Measurements from ENCODE around the gene LSM7.

Gene LSM7

GRCh38 chr19:2328401-2329148 is at the start of gene LSM7, which contains the start of gene SPPL2B:
LSM7 (minus strand) TSS chr19:2328586; CDS start chr19:2328566, 20 bp downstream.
SPPL2B (plus strand) TSS chr19:2328684; CDS start chr19:2328710, 26 bp downstream.
- peak; percentile 91 for DNase-seq (ENCODE audit: low read depth)

DNA sequence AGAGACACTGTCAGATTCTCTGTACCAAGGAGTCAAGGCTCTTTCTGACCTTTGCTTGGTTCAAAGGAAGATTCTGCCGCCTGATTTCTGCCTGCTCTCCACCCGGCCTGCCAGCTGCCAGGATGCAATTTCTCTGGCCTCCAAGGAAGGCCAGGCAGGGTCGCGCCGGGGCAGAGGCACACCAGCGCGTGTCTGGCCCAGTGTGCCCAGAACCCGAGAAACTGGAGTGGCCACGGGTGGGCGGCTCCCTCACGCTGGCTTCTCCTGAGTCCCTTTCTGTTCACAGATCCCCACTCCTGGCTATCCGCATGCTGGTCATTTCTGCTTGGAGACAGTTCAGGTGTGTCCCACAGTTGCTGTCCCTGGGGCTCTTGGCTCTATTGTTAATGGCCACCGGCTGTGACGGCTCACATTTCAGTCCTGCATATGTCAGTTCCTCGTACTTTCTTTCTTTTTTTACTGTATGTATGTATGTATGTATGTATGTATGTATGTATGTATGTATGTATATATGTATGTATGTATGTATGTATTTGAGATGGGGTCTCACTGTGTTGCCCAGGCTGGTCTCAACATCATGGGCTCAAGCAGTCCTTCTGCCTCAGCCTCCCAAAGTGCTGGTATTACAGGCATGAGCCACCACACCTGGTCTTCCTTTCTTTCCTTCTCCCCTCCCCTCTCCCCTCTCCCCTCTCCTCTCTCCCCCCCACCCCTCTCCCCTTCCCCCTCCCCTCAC is 48.6 kb upstream of the LSM7 start:
- no peak for DNase-seq (ENCODE audit: low read depth)

GRCh38 chr19:2375353-2376121 is 47.2 kb upstream of the LSM7 start:
- DNase-seq (ENCODE audit: low read depth), result no peak

DNA sequence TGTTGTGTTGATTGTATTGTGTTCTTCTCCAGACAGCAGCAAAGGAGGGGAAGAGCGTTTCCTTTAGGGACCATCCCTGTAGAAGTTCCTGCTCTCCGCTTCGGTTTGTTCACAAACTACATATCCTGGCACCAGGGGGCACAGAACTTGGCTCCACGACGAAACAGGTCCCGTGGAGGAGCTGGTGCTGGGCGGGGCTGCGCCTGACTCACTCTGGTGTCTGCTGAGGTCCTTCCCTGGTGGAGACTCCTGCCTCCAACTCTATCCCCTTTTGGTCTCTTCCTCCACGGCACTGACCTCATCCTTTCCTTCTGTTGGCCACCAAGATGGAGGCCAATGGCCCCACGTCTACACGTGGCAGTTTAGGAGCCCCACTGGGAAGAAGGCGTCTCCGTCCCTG is 46.4 kb upstream of the LSM7 start:
- no peak for DNase-seq (ENCODE audit: low read depth)

DNA sequence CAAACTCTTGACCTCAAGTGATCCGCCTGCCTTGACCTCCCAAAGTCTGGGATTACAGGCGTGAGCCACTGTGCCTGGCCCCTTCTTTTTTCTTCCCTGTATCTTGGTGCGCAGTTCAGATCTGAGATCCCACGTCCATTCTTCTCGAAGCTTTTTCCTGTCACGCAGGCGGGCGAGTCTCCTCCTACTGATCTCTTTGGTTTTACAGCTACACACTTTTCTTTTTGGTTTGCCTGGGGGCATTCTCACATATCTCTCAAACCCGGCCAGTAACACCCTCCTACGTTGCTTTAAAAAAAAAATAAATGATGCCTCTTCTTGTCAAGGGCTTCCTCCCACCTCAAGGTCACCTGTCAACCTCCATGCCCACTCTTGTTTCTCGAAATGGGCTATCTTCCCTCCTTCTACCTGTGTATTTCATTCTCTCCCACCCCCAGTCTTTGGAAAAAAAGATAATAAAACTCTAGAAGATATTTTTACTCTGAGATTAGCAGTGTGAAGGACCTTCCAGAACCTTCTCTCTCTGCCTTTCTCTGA is 43.8 kb upstream of the LSM7 start:
- no peak for DNase-seq (ENCODE audit: low read depth)

DNA sequence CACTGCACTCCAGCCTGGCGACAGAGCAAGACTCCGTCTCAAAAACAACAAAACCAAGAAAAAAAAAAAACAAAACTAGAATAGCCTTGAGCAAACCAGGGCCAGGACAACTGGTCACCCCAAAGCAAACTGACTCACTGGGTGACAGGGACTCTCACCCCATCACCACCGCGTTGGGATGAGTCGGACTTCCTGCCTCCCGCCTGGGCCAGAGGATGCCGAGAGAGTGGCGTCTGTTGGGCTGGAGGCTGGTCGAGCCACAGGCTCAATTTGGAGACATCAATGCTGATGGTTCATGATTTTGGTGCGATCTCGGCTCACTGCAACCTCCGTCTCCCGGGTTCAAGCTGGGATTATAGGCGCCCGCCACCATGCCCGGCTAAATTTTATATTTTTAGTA is 43.3 kb upstream of the LSM7 start:
- DNase-seq (ENCODE audit: low read depth), result no peak

DNA sequence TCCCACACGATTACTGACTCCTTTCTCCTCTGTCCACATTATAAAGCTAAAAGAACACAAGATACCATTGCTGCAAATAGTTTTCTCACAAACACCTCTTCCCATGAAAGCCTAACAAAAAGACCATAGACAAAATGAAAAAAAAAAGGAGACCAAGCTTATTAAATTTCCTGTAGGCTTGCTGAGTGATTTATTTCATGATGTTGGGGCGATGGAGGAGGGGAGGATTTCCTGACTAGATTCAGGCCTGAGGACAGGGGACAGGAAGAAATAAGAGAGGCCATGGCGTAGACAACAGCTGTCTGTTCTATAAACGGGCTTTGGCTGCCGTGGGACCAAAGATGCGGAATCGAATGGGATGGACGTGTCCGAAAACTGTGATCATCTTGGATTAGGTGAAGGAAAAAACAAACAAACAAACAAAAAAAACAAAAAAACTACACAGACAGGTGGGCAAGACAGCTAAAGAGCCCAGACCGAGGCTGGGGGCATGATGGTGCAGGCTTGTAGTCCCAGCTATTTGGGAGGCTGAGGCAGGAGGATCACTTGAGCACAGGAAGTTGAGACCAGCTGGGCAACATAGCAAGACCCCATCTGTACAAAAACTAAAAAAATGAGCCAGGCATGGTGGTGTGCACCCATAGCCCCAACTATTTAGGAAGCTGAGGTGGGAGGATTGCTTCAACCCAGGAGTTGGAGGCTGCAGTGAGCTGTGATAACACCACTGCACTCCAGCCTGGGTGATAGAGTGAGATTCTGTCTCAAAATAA is 37.0 kb upstream of the LSM7 start:
- DNase-seq (ENCODE audit: low read depth), result no peak

DNA sequence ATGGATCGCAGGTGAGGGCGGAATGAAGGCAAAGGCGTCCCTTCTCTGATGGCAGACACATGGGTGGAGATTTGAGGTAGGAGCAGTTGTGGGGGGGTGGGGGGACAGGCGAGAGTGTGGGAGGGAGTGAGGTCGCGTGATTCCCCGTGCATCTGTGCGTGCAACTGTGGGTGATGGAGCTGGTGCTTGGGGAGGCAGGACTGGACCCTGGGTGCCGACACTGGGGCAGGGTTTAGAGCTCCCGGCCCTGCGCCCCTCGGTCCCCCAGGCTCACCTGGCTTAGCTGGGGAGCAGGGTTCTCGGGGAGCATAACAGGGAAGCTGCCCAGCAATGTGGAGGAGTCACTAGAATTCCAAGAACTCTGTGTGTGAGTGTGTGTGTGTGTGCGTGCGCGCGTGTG is 35.0 kb upstream of the LSM7 start:
- DNase-seq (ENCODE audit: low read depth), result no peak

- no peak for DNase-seq (ENCODE audit: low read depth)
Observed at GRCh38 chr19:2362970-2363300, 34.5 kb upstream of the LSM7 start.

GRCh38 chr19:2362046-2362969 is 33.9 kb upstream of the LSM7 start:
- no peak for DNase-seq (ENCODE audit: low read depth)

DNA sequence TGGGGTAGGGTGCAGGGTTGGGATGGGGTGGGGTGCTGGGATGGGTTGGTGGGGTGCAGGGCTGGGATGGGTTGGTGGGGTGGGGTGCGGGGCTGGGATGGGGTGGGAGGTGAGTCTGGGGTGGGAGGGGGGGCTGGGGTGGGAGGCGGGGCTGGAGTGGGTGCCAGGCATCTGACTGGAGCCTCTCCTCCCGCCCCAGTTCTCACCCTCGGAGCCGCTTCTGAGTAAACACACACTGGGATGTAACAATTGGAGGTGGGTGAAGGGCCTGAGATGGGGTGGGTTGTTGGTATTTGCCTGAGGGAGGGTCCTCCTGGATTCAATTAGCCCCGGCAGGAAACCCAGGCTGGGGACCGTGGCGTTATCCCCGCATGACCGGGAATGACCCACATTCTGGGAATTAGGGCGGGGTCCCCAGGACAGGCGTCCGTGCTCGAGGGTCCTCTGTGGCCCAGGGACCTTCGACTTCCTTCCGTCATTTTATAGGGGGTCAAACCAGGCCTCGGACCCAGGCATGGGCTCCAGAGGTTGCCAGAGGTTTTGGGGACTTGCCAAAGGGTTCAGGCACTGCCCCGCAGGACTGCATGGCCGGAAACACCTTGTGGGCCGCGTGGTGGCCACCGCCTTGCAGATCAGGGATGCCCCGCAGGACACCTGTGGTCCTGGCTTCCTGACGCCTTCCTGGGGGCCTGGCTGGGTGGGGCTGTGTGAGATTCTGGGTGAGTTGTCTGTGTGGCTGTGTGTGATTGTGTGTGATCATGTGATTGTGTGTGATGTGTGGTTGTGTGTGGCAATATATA is 33.1 kb upstream of the LSM7 start:
- DNase-seq (ENCODE audit: low read depth), result no peak

GRCh38 chr19:2360833-2361232 is 32.4 kb upstream of the LSM7 start:
- DNase-seq (ENCODE audit: low read depth), result no peak

DNA sequence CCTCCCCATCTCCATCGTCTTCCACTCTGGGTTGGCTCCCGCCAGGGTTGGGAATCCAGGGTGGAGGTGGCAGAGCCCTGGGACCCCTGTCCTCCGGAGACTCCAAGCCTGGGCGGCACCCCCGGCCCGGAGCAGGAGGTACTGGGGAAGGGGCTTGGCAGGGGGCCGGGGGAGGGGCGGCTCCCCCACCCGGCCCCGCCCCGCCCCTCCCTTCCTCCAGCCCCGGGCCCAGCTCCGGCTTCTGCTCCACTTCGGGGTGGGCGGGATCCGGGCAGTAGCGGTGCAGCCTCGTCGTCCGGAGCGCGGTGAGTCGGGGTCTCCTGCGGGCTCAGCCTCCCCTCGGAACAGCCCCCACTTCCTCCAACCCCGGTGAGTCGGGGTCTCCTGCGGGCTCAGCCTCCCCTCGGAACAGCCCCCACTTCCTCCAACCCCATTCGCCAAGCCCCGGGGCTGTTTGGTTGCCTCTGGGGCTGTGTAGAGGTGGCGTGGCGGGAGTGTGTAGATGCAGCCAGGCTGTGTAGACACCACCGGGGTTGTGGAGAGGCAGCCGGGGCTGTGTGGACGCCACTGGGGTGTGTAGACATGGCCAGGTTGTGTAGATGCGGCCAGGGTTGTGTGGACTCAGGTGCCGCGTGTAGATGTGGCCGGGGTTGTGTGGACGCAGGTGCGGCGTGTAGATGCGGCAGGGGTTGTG is 31.8 kb upstream of the LSM7 start, which contains the start of gene TMPRSS9:
TSS of gene TMPRSS9 (plus strand) at position 274 of the 694 bp plus-strand sequence. CDS start 29,521 bp downstream, outside the sequence.
- no peak for DNase-seq (ENCODE audit: low read depth)

DNA sequence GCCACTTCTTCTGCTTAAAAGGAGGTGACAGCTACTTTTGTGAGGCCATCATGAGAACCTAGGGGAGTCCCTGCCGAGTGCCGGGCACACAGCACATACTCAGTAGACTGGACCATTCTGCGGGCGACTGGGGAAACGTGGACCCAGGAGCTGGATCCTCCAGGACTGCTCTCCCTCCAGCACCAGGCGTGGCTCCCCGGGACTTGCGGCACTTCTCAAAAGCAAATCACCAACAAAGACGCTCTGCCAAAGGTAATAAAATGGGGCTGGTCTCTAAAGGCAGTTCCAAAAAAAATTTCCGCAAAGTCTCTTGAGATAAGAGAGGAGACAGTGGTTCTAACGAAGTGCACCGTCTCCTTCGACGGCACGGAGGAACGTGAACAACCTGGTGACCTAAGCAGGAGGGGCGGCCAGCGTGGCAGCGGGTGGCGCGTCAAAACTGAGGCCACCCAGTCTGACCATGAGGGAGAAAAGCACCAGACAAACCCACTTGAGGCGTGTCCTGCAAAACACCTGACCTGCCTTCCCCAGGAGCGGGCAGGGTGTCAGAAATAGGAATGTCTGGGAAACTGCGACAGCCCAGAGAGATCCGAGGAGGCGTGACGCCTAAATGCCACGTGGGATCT is 30.3 kb upstream of the LSM7 start:
- no peak for DNase-seq (ENCODE audit: low read depth)

- no peak for DNase-seq (ENCODE audit: low read depth)
Observed at GRCh38 chr19:2357279-2358206, 29.2 kb upstream of the LSM7 start.

DNA sequence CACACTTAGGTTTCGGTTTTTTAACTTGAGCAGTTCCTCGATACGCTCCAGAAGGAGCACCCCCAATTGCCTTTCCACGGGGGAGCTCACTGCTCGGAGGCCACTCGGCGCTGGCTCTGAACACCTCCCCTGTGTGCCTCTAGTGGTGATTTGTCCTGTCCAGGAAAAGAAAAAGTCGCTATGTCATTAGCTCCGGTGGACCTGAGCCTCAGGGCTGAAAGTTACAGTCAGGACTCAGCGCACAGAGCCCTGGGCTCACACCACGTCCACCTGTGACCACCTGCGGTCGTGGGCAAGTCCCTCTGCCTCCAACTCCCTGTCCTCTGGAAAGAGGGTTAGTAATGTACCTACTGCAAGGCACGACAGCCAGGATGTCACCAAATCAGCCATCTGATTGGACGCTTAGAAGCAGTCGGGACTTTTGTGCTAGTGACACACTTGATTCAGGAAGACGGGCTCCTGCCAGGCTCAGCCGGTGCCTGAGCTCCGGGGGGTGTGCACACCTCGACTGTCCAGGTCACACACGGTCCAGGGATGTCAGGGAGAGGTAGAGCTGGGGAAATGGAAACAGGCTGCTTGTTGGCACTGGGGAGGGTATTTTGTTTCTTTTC is 27.8 kb upstream of the LSM7 start:
- DNase-seq (ENCODE audit: low read depth), result no peak
